Liver (tissue), 9 donors: ENCODE results near the gene DAGLA. TPM values are rescaled to one million over a fixed set of nuclear protein-coding genes. Genes with fewer than 3 reads are reported as not detected.

Source experiments
- DNase-seq: peaks from one replicate; pipeline ENCODE4 v3.0.0-alpha.2; 2017; ENCODE audit warnings: low spot score
- H3K27ac ChIP-seq, 2 donors: one replicate each; pipeline ENCODE4 v1.7.0; 2013; ENCODE audit warnings: inconsistent platforms in 2 of 2, low read length in 2 of 2, control low read depth in 1 of 2, low read depth in 1 of 2, mild to moderate bottlenecking in 1 of 2
- H3K27me3 ChIP-seq, 4 donors: one replicate each; pipeline versions ENCODE4 v1.6.1 to v1.7.0; 2013; ENCODE audit warnings: low read length in 3 of 4, inconsistent platforms in 1 of 4, mild to moderate bottlenecking in 1 of 4, moderate library complexity in 1 of 4; ENCODE audit not compliant: control insufficient read depth in 4 of 4, insufficient read depth in 4 of 4
- H3K36me3 ChIP-seq, 4 donors: one replicate each; pipeline versions ENCODE4 v1.6.1 to v1.7.0; 2013; ENCODE audit warnings: low read length in 3 of 4, mild to moderate bottlenecking in 3 of 4, low read depth in 1 of 4, moderate library complexity in 1 of 4; ENCODE audit not compliant: control insufficient read depth in 4 of 4, insufficient read depth in 3 of 4
- H3K4me1 ChIP-seq, 4 donors: one replicate each; pipeline versions ENCODE4 v1.6.1 to v1.7.0; 2013; ENCODE audit warnings: low read length in 3 of 4, mild to moderate bottlenecking in 3 of 4, moderate library complexity in 1 of 4; ENCODE audit not compliant: control insufficient read depth in 4 of 4, insufficient read depth in 4 of 4
- H3K4me3 ChIP-seq, 3 donors: one replicate each; pipeline versions ENCODE4 v1.6.1 to v1.7.0; 2013; ENCODE audit warnings: low read length in 3 of 3, control low read depth in 1 of 3, low read depth in 1 of 3, mild to moderate bottlenecking in 1 of 3
- H3K9ac ChIP-seq, 2 donors: one replicate each; pipeline ENCODE4 v1.7.0; 2013; ENCODE audit warnings: low read length in 2 of 2, mild to moderate bottlenecking in 2 of 2, moderate library complexity in 2 of 2, control low read depth in 1 of 2, low read depth in 1 of 2
- H3K9me3 ChIP-seq, 4 donors: one replicate each; pipeline versions ENCODE4 v1.6.1 to v1.7.0; 2013; ENCODE audit warnings: low read length in 3 of 4; ENCODE audit not compliant: control insufficient read depth in 4 of 4
- EGR1 ChIP-seq, 2 donors: IDR thresholded peaks; 2 replicates each; pipeline ENCODE4 v1.6.1; 2016 to 2018; ENCODE audit warnings: antibody characterized with exemption in 2 of 2, low read depth in 2 of 2
- FOXA1 ChIP-seq: IDR thresholded peaks from 2 replicates; pipeline ENCODE4 v1.6.1; 2016; ENCODE audit warnings: antibody characterized with exemption
- FOXA2 ChIP-seq: IDR thresholded peaks from 2 replicates; pipeline ENCODE4 v1.6.1; 2016; ENCODE audit warnings: antibody characterized with exemption
- GABPA ChIP-seq, 2 donors: IDR thresholded peaks in 1 of 2; conservative IDR thresholded peaks in 1 of 2; 2 replicates each; pipeline ENCODE4 v1.6.1; 2016; ENCODE audit warnings: antibody characterized with exemption in 2 of 2, mild to moderate bottlenecking in 1 of 2, moderate library complexity in 1 of 2
- HNF4A ChIP-seq, 2 donors: conservative IDR thresholded peaks; 2 replicates each; pipeline ENCODE4 v1.6.1; 2016; ENCODE audit warnings: antibody characterized with exemption in 2 of 2, mild to moderate bottlenecking in 2 of 2
- HNF4G ChIP-seq: IDR thresholded peaks from 2 replicates; pipeline ENCODE4 v1.6.1; 2016; ENCODE audit warnings: antibody characterized with exemption
- JUND ChIP-seq, 2 donors: IDR thresholded peaks; 2 replicates each; pipeline ENCODE4 v1.6.1; 2016; ENCODE audit warnings: antibody characterized with exemption in 2 of 2
- NR2F2 ChIP-seq: IDR thresholded peaks from 2 replicates; pipeline ENCODE4 v1.6.1; 2016; ENCODE audit warnings: antibody characterized with exemption
- SP1 ChIP-seq: IDR thresholded peaks from 2 replicates; pipeline ENCODE4 v1.6.1; 2018; ENCODE audit warnings: antibody characterized with exemption, mild to moderate bottlenecking
- YY1 ChIP-seq: IDR thresholded peaks from 2 replicates; pipeline ENCODE4 v1.6.1; 2016; ENCODE audit warnings: antibody characterized with exemption, mild to moderate bottlenecking
- WGBS: extraction: QIAGEN DNeasy Blood & Tissue Kit; methylation state at CpG from one replicate; pipeline ENCODE4 v1.1.7; 2013; 5-methylcytosine and 5-hydroxymethylcytosine counted together
- polyA plus RNA-seq, 2 donors: library from polyadenylated mRNA; stranded (reverse) in 1 of 2; unstranded in 1 of 2; fragments of 200-250 nt in 1 of 2; fragments of >200 nt in 1 of 2; fragmentation: Nextera tagmentation in 1 of 2; extraction: Ambion mirVana in 1 of 2; gene quantifications; one replicate each; pipeline versions ENCODE4 v1.2.1 to v1.2.3, GENCODE V29; 2013 to 2015
- total RNA-seq, 2 donors: library from RNA; depleted of rRNA; stranded (reverse); fragments of >200 nt; gene quantifications; one replicate each; pipeline ENCODE4 v1.2.3, GENCODE V29; 2014
- TF ChIP-seq, protein P1 (sequence below): IDR thresholded peaks from 2 replicates; pipeline ENCODE4 v1.6.1; 2016; ENCODE audit warnings: antibody characterized with exemption
- TF ChIP-seq, protein P2 (sequence below): IDR thresholded peaks from 2 replicates; pipeline ENCODE4 v1.6.1; 2016; ENCODE audit warnings: antibody characterized with exemption
- TF ChIP-seq, protein P3 (sequence below): IDR thresholded peaks from 2 replicates; pipeline ENCODE4 v1.6.1; 2016; ENCODE audit warnings: antibody characterized with exemption, mild to moderate bottlenecking
- TF ChIP-seq, protein P4 (sequence below): IDR thresholded peaks from 2 replicates; pipeline ENCODE4 v1.6.1; 2016; ENCODE audit warnings: antibody characterized with exemption
- donor health status: healthy.
- donor health status: healthy.
- donor health status: healthy.
- donor health status: healthy.
- donor health status: healthy.

The DAGLA gene
- total and polyA plus RNA-seq, 4 donors: 0.13 to 0.84 (median 0.60) TPM

DNA sequence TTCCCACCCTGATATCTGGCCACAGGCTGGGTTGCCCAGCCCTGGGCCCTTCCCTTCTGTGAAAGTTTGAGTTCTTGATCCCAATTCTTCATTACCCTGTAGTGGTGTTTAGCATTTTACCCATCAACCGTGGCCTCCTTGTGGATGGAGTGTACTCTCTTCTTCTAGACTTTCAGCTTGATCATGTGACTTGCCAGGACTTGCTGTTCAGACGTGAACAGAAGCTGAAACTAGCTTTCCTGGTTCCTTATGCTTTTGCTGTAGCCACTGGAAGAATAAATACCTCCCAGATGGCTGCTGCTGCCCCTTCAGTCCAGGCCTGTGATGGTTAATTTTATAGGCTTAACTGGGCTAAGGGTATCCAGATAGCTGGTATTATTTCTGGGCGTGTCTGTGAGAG lies 32.7 kb upstream of the DAGLA start:
- no peak for DNase-seq
- no peaks in the 10 kb centered on the region for H3K9me3 ChIP-seq
- no peak overlapping the region for H3K4me3 ChIP-seq
- H3K4me1 ChIP-seq: no peaks in the 10 kb centered on the region
- TF ChIP-seq SP1 (no peak), YY1 (no peak), JUND (IDR thresholded peaks at IDR 0.05) (no peak)
- TF ChIP-seq, protein P1, sequence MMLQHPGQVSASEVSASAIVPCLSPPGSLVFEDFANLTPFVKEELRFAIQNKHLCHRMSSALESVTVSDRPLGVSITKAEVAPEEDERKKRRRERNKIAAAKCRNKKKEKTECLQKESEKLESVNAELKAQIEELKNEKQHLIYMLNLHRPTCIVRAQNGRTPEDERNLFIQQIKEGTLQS: no peak
- TF ChIP-seq, protein P2, sequence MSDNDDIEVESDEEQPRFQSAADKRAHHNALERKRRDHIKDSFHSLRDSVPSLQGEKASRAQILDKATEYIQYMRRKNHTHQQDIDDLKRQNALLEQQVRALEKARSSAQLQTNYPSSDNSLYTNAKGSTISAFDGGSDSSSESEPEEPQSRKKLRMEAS: no peak
- TF ChIP-seq, protein P3, sequence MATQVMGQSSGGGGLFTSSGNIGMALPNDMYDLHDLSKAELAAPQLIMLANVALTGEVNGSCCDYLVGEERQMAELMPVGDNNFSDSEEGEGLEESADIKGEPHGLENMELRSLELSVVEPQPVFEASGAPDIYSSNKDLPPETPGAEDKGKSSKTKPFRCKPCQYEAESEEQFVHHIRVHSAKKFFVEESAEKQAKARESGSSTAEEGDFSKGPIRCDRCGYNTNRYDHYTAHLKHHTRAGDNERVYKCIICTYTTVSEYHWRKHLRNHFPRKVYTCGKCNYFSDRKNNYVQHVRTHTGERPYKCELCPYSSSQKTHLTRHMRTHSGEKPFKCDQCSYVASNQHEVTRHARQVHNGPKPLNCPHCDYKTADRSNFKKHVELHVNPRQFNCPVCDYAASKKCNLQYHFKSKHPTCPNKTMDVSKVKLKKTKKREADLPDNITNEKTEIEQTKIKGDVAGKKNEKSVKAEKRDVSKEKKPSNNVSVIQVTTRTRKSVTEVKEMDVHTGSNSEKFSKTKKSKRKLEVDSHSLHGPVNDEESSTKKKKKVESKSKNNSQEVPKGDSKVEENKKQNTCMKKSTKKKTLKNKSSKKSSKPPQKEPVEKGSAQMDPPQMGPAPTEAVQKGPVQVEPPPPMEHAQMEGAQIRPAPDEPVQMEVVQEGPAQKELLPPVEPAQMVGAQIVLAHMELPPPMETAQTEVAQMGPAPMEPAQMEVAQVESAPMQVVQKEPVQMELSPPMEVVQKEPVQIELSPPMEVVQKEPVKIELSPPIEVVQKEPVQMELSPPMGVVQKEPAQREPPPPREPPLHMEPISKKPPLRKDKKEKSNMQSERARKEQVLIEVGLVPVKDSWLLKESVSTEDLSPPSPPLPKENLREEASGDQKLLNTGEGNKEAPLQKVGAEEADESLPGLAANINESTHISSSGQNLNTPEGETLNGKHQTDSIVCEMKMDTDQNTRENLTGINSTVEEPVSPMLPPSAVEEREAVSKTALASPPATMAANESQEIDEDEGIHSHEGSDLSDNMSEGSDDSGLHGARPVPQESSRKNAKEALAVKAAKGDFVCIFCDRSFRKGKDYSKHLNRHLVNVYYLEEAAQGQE: no peak
- TF ChIP-seq, protein P4, sequence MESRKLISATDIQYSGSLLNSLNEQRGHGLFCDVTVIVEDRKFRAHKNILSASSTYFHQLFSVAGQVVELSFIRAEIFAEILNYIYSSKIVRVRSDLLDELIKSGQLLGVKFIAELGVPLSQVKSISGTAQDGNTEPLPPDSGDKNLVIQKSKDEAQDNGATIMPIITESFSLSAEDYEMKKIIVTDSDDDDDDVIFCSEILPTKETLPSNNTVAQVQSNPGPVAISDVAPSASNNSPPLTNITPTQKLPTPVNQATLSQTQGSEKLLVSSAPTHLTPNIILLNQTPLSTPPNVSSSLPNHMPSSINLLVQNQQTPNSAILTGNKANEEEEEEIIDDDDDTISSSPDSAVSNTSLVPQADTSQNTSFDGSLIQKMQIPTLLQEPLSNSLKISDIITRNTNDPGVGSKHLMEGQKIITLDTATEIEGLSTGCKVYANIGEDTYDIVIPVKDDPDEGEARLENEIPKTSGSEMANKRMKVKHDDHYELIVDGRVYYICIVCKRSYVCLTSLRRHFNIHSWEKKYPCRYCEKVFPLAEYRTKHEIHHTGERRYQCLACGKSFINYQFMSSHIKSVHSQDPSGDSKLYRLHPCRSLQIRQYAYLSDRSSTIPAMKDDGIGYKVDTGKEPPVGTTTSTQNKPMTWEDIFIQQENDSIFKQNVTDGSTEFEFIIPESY: no peak
- H3K27me3 ChIP-seq: no peaks in the 10 kb centered on the region
- no peak overlapping the region for H3K27ac ChIP-seq
- H3K9ac ChIP-seq: no peak overlapping the region
- H3K36me3 ChIP-seq: no peaks in the 10 kb centered on the region
- WGBS: 77% methylated on average over 3 of the region's 3 CpGs

DNA sequence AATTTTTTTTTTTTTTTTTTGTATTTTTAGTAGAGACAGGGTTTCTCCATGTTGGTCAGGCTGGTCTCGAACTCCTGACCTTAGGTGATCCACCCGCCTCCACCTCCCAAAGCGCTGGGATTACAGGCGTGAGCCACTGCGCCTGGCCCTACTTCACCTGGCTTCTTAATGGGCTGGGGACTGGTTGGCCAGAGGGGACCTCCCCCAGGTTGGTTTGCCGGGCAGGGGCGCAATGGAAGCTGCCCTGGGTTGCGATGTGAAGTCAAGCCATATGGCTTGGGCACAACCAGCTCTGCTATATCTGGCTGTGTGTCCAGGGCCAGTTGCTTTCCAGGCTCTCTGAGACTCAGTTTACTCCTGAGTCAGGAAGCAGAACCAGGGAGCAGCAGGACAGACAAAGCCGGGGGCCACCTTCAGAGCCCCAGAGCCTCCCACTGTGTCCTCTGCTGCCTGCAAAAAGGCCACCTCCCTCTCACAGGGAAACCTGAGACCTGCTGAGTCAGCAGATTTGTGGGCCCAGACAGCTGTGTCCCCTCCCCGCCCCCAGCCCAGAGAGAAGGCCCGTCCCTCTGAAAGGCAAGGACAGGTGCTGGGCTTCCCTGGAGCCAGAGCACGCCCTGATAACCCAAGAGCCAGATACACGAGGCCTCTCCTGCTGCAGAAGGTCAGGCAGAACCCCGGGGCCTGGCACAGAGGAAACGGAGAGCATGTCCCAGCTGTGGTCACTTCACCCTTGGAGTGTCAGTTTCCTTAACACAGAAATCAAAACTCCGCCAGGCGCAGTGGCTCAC lies 29.2 kb upstream of the DAGLA start:
- no peak for TF ChIP-seq YY1
- TF ChIP-seq, protein P2: no peak
- TF ChIP-seq, protein P4: no peak
- no peak for TF ChIP-seq HNF4G
- no peak for TF ChIP-seq EGR1 (IDR thresholded peaks at IDR 0.05; ENCODE audit: low read depth in 2 of 2)
- TF ChIP-seq NR2F2: no peak
- TF ChIP-seq, protein P1: no peak
- no peak for TF ChIP-seq HNF4A (conservative IDR thresholded peaks at IDR 0.05)
- no peak for TF ChIP-seq FOXA2
- TF ChIP-seq GABPA (IDR thresholded peaks at IDR 0.05 in 1 of 2, conservative IDR thresholded peaks at IDR 0.05 in 1 of 2): no peak
- no peak for TF ChIP-seq FOXA1
- DNase-seq: no peak
- 93% methylated on average over 17 of the region's 17 CpGs for WGBS

More for the DNA sequence above, 29.2 kb upstream of the DAGLA start:
- Histone ChIP-seq H3K9ac (no peak overlapping the region), H3K9me3 (no peaks in the 10 kb centered on the region), H3K4me3 (no peak overlapping the region), H3K36me3 (no peaks in the 10 kb centered on the region), H3K27me3 (no peaks in the 10 kb centered on the region), H3K27ac (no peak overlapping the region), H3K4me1 (peaks cover 0 to 3% (median 0%) of the 10 kb centered on the region in 4 donors)
